GM12865 (cell line): Measurements from ENCODE around the gene PLEKHA1.

Experiments
- DNase-seq: peaks from one replicate; pipeline ENCODE4 v3.0.0; 2010; ENCODE audit warnings: low read depth
- H3K4me3 ChIP-seq: 2 replicates; pipeline ENCODE4 v1.5.1; 2011; ENCODE audit warnings: mild to moderate bottlenecking, low read depth, low read length, control low read depth
- TF ChIP-seq, protein P1 (sequence below): IDR thresholded peaks from 2 replicates; pipeline ENCODE4 v1.5.1; 2011; ENCODE audit warnings: low read length, control low read depth, low read depth, inconsistent platforms; ENCODE audit not compliant: insufficient read depth; ENCODE audit errors: missing control alignments

PLEKHA1 gene

DNA sequence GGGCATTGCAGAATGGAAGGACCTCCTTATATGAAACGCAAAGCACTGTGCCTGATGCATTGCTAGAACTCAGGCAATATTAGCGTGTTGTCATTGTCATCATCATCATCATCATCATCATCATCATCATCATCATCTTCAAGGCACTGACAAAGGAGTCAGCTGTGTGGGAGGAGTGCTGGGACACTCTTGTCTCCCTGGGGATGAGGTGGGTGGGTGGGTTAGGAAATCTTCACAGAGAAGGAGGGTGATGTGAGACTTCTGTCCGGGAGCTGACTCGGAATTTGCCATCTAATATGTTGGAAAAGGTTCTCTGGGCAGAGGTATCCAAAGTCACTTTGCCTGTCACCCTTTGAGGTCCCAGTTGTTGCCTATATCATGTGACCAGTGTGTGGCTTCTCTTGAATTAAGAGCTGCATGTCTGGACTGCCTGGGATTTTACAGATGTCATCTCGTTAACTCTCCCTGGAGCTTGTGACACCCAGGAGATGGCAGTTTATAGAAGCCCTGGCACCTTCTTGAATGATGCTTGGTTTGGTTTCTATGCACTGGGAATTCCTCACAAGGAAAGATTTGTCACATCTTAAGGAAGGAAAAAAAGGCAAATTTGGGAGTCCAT, 93.9 kb downstream of the PLEKHA1 start:
- DNase-seq = no peak
- TF ChIP-seq, protein P1, sequence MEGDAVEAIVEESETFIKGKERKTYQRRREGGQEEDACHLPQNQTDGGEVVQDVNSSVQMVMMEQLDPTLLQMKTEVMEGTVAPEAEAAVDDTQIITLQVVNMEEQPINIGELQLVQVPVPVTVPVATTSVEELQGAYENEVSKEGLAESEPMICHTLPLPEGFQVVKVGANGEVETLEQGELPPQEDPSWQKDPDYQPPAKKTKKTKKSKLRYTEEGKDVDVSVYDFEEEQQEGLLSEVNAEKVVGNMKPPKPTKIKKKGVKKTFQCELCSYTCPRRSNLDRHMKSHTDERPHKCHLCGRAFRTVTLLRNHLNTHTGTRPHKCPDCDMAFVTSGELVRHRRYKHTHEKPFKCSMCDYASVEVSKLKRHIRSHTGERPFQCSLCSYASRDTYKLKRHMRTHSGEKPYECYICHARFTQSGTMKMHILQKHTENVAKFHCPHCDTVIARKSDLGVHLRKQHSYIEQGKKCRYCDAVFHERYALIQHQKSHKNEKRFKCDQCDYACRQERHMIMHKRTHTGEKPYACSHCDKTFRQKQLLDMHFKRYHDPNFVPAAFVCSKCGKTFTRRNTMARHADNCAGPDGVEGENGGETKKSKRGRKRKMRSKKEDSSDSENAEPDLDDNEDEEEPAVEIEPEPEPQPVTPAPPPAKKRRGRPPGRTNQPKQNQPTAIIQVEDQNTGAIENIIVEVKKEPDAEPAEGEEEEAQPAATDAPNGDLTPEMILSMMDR = no peak

DNA sequence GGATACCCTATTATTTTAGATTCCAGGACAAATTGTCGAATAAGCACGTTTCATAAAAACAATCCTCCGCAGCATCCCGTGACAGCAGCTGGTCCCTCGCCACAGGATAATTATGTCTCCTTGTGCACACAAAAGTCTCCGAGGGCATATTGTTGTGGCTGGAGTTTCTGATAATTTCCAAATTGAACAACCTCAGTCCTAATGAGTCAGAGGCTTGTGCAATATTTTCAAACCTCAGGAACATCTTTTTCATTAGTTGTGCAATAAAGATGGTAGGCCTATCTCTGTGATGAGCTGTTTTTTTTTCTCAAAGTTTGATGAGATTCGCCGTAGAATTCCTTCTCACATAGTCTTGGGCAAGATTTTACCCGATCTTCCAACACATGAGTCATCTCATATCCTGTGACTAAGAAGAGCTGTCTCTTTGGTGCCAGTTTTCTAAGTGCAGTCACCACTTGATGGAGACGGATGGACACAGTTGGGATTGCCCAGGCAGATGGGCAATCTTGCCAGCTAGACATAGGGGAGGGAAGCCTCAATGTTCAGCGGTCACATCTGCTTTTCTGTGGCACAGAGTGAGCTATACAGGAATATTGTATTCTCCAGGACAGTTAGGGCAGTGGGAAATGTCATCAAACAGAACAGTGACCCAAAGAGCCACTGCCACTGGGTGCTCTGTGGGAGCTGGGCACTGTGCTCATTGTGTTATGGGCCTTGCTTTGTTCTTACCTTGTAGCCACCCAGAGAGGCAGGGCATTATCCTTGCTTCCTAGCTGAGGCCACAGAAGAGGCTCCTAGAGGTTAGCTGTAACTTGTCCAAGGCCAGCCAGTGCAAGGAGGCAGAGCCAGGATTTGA, 94.6 kb downstream of the PLEKHA1 start:
- no peak for DNase-seq
- TF ChIP-seq, protein P1 = no peak
- H3K4me3 ChIP-seq = no peak overlapping the region

More for the DNA sequence above, 93.9 kb downstream of the PLEKHA1 start:
- no peak overlapping the region for H3K4me3 ChIP-seq

DNA sequence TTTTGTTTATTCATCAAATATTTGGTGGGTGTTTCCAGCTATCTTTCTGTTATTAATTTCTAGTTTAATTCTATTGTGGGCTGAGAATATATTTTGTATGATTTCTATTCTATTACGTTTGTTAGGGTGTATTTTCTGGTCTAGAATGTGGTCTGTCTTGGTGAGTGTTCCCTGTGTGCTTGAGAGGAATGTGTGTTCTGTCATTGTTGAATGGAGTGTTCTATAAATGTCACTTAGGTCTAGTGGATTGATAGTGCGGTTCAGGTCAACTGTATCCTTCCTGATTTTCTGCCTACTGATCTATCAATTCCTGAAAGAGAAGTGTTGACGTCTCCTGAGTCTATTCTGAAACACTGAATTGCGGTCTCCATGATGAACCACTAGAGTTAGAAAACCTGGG, 95.3 kb downstream of the PLEKHA1 start:
- no peak overlapping the region for H3K4me3 ChIP-seq
- DNase-seq = no peak
- TF ChIP-seq, protein P1 = no peak

DNA sequence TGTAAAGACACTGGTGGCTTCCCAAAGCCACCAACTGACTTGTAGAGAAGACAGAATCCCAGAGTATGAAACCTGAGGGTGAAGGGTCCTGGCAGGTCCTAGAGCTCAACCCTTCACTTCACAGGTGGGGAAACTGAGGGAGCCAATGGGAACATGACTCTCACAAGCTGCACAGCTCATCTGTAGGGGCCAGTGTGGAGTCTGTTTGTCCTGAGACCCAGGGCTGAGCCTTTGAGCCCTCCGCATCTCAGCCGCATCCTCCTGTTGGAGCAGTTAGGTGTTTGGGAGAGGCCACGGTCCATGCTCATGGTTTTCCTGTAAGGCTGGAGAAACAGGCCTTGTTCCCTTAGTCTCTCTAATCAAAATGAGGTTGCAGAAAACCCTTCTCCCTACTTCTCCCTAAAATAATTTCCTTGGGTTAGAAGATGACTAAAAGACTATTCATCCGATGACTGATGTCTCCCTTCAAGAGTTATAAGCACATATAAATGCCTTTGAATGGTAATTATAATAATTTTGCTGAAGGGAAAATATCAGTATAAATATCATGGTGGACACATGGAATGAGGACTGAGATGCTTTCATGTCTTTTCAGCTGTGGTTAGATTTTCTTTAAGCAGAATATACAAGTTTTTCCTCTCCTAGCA, 97.1 kb downstream of the PLEKHA1 start:
- no peak for DNase-seq
- TF ChIP-seq, protein P1 = no peak

DNA sequence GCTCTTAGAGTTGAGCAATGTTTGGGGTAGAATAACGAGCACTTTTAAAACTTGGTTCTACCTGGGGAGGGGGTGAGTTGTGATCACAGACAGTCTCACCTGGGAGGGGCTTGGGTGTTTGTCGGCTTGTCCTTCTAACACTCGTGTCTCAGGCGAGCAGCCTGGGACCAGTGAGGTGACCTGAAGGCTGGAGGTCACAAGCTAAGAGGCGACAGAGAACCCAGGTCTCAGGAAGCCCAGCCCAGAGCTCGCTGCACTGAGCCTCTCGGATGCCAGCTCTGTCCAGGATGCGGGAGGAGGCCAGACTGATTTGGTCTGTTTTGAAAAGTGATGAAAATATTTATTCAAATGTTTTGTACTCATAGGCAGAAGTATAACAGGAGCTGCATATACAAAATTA, 98.6 kb downstream of the PLEKHA1 start:
- H3K4me3 ChIP-seq = no peak overlapping the region
- no peak for DNase-seq
- TF ChIP-seq, protein P1 = no peak

More for the DNA sequence above, 97.1 kb downstream of the PLEKHA1 start:
- no peak overlapping the region for H3K4me3 ChIP-seq

DNA sequence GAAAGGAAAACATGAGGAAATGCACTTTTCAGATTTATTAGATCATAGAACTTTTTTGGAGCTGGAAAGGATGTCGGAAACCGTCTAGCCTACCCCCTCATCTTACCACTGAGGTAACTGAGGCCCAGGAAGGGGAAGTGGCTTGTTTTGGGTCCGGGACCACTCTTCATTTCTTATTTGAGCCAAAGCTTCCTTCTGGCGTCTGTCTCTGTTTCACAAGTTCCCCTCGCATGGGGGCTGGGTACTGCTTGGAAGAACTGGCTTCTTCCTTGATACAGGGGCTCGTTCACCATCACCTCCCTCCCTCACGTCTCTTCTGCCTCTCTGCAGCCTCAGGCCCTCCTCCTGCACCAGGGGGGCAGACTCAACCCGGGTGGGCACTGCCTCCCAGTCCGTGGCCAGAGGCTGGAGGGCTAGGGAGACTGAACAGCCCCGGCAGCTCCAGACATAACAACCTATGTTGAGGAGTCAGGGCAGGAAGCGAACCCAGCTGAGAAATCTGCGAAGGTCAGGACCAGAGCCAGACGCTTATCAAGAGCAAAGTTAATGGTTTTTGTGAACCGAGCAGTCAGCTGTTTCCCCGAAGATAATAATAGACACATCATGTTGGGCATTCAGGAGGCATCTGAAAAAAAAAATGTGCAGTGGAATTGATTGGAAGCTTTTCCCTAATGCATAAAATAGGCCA, 99.8 kb downstream of the PLEKHA1 start:
- no peak for DNase-seq
- TF ChIP-seq, protein P1 = no peak
- no peak overlapping the region for H3K4me3 ChIP-seq
